Loucy (cell line): Measurements from ENCODE around the gene RALGPS1.

Source experiments
- H2AFZ ChIP-seq: fragments of 200-600 bp; sonication (generic); 2 replicates; pipeline ENCODE4 v1.6.0; 2016; ENCODE audit warnings: antibody characterized with exemption, mild to moderate bottlenecking, low read length, moderate library complexity
- H3F3A ChIP-seq: fragments of 200-600 bp; 2 replicates; pipeline ENCODE4 v1.6.0; 2016; ENCODE audit warnings: antibody characterized with exemption, low read depth, mild to moderate bottlenecking
- H3K27me3 ChIP-seq: fragments of 200-600 bp; sonication (generic); 2 replicates; pipeline ENCODE4 v1.6.1; 2014; ENCODE audit warnings: low read length, mild to moderate bottlenecking; ENCODE audit not compliant: insufficient read depth, poor library complexity, severe bottlenecking
- H3K36me3 ChIP-seq: fragments of 200-600 bp; sonication (generic); 2 replicates; pipeline ENCODE4 v1.6.1; 2016; ENCODE audit warnings: low read length; ENCODE audit not compliant: insufficient read depth
- H3K4me1 ChIP-seq: fragments of 200-600 bp; sonication (generic); 2 replicates; pipeline ENCODE4 v1.5.1; 2014; ENCODE audit warnings: low read length, mild to moderate bottlenecking; ENCODE audit not compliant: insufficient read depth, poor library complexity, severe bottlenecking
- H3K4me2 ChIP-seq: fragments of 200-600 bp; sonication (generic); 2 replicates; pipeline ENCODE4 v1.6.0; 2014; ENCODE audit warnings: antibody characterized with exemption, low read length, low read depth, mild to moderate bottlenecking; ENCODE audit not compliant: poor library complexity, severe bottlenecking
- H3K4me3 ChIP-seq: fragments of 200-600 bp; sonication (generic); 2 replicates; pipeline ENCODE4 v1.5.1; 2014; ENCODE audit warnings: low read length, mild to moderate bottlenecking, mixed read lengths; ENCODE audit not compliant: poor library complexity, severe bottlenecking
- H3K79me2 ChIP-seq: fragments of 200-600 bp; sonication (generic); 2 replicates; pipeline ENCODE4 v1.6.1; 2014; ENCODE audit warnings: low read length; ENCODE audit not compliant: insufficient read depth
- H3K9ac ChIP-seq: fragments of 200-600 bp; sonication (generic); 2 replicates; pipeline ENCODE4 v1.6.0; 2014; ENCODE audit warnings: mild to moderate bottlenecking, low read depth, low read length, moderate library complexity; ENCODE audit not compliant: poor library complexity, severe bottlenecking
- H3K9me2 ChIP-seq: fragments of 200-600 bp; sonication (generic); replicated peaks from 2 replicates; pipeline ENCODE4 v1.6.1; 2016; ENCODE audit warnings: low read depth, low read length, mixed read lengths
- H3K9me3 ChIP-seq: fragments of 200-600 bp; sonication (generic); 2 replicates; pipeline ENCODE4 v1.6.1; 2014; ENCODE audit warnings: mild to moderate bottlenecking, antibody characterized with exemption, low read length, low read depth; ENCODE audit not compliant: insufficient read depth
- H4K20me1 ChIP-seq: fragments of 200-600 bp; sonication (generic); 2 replicates; pipeline ENCODE4 v1.6.0; 2014; ENCODE audit warnings: antibody characterized with exemption, low read length, mild to moderate bottlenecking; ENCODE audit not compliant: insufficient read depth, poor library complexity, severe bottlenecking
- CTCF ChIP-seq: fragments of 200-600 bp; sonication (generic); conservative IDR thresholded peaks from 2 replicates; pipeline ENCODE4 v1.5.1; 2014; ENCODE audit warnings: mild to moderate bottlenecking, antibody characterized with exemption, low read length
- EZH2phosphoT487 ChIP-seq: fragments of 200-600 bp; IDR thresholded peaks from 2 replicates; pipeline ENCODE4 v1.6.1; 2018; ENCODE audit warnings: antibody characterized with exemption, mild to moderate bottlenecking, moderate library complexity, borderline replicate concordance

RALGPS1 gene

GRCh38 chr9:127005770-127006314 is 91.3 kb downstream of the RALGPS1 start:
- Histone ChIP-seq H3F3A (no peaks in the 10 kb centered on the region), H3K9ac (no peak overlapping the region), H2AFZ (no peak overlapping the region), H3K79me2 (no peaks in the 10 kb centered on the region), H3K36me3 (no peaks in the 10 kb centered on the region), H3K9me3 (no peaks in the 10 kb centered on the region), H3K4me3 (no peak overlapping the region), H3K9me2 (no peaks in the 10 kb centered on the region), H3K4me1 (peaks cover 5% of the 10 kb centered on the region), H4K20me1 (no peaks in the 10 kb centered on the region), H3K4me2 (no peak overlapping the region), H3K27me3 (no peaks in the 10 kb centered on the region)
- TF ChIP-seq CTCF: no peak
- TF ChIP-seq EZH2phosphoT487: no peak

- peaks cover 5% of the 10 kb centered on the region for H3K4me1 ChIP-seq
- H3K4me2 ChIP-seq: no peak overlapping the region
- no peak overlapping the region for H3K9ac ChIP-seq
- H3K4me3 ChIP-seq: no peak overlapping the region
- H3F3A ChIP-seq: no peaks in the 10 kb centered on the region
- no peaks in the 10 kb centered on the region for H3K79me2 ChIP-seq
- no peaks in the 10 kb centered on the region for H3K36me3 ChIP-seq
- H3K9me3 ChIP-seq: no peaks in the 10 kb centered on the region
- no peak overlapping the region for H2AFZ ChIP-seq
- no peaks in the 10 kb centered on the region for H4K20me1 ChIP-seq
- TF ChIP-seq EZH2phosphoT487 (no peak), CTCF (no peak)
- no peaks in the 10 kb centered on the region for H3K27me3 ChIP-seq
- no peaks in the 10 kb centered on the region for H3K9me2 ChIP-seq
Observed at GRCh38 chr9:127007638-127008037, 93.1 kb downstream of the RALGPS1 start.

GRCh38 chr9:127008076-127008475 is 93.5 kb downstream of the RALGPS1 start:
- Histone ChIP-seq H3K79me2 (no peaks in the 10 kb centered on the region), H3K36me3 (no peaks in the 10 kb centered on the region), H3K4me2 (no peak overlapping the region), H3K9ac (no peak overlapping the region), H3F3A (no peaks in the 10 kb centered on the region), H2AFZ (no peak overlapping the region), H3K4me3 (no peak overlapping the region), H3K27me3 (no peaks in the 10 kb centered on the region), H4K20me1 (no peaks in the 10 kb centered on the region), H3K9me3 (no peaks in the 10 kb centered on the region), H3K9me2 (no peaks in the 10 kb centered on the region), H3K4me1 (peaks cover 5% of the 10 kb centered on the region)
- TF ChIP-seq EZH2phosphoT487: no peak
- TF ChIP-seq CTCF: no peak
